ENCODE measurements around the gene C10orf95.

C10orf95 gene

GRCh38 chr10:102413053-102413705 lies 38.2 kb downstream of the C10orf95 start:
- in situ Hi-C loops (cut with HindIII; ENCODE audit: low pct_ligation_motif_present, low sequenced_read_pairs): no loop called here
- Histone ChIP-seq H3K27ac (no peak overlapping the region), H3K27me3 (replicated peaks) (peaks cover 26% of the 10 kb centered on the region), H3K4me3 (ENCODE audit: low read depth, low read length) (no peak overlapping the region), H3K36me3 (replicated peaks) (no peaks in the 10 kb centered on the region)
- no peak for TF ChIP-seq CTCF (IDR thresholded peaks at IDR 0.05; ENCODE audit: low read depth, low read length, missing control alignments)
- DNase-seq: no peak

GRCh38 chr10:102412293-102412692 lies 39.0 kb downstream of the C10orf95 start:
- no peak for DNase-seq
- in situ Hi-C loops (cut with HindIII; ENCODE audit: low pct_ligation_motif_present, low sequenced_read_pairs): no loop called here
- Histone ChIP-seq H3K36me3 (replicated peaks) (no peaks in the 10 kb centered on the region), H3K27ac (no peak overlapping the region), H3K27me3 (replicated peaks) (peaks cover 26% of the 10 kb centered on the region), H3K4me3 (ENCODE audit: low read depth, low read length) (no peak overlapping the region)
- no peak for TF ChIP-seq CTCF (IDR thresholded peaks at IDR 0.05; ENCODE audit: low read depth, low read length, missing control alignments)

- no peak for DNase-seq
- in situ Hi-C loops (cut with HindIII; ENCODE audit: low pct_ligation_motif_present, low sequenced_read_pairs): no loop called here
- Histone ChIP-seq H3K27ac (no peak overlapping the region), H3K27me3 (replicated peaks) (peaks cover 26% of the 10 kb centered on the region), H3K4me3 (ENCODE audit: low read depth, low read length) (no peak overlapping the region), H3K36me3 (replicated peaks) (no peaks in the 10 kb centered on the region)
- no peak for TF ChIP-seq CTCF (IDR thresholded peaks at IDR 0.05; ENCODE audit: low read depth, low read length, missing control alignments)
Observed at GRCh38 chr10:102411341-102412255, 39.7 kb downstream of the C10orf95 start.

GRCh38 chr10:102410429-102411073 lies 40.8 kb downstream of the C10orf95 start:
- no peak for DNase-seq
- in situ Hi-C loops (cut with HindIII; ENCODE audit: low pct_ligation_motif_present, low sequenced_read_pairs): no loop called here
- Histone ChIP-seq H3K36me3 (replicated peaks) (no peaks in the 10 kb centered on the region), H3K4me3 (ENCODE audit: low read depth, low read length) (peak overlapping the region; percentile 49), H3K27me3 (replicated peaks) (peaks cover 26% of the 10 kb centered on the region), H3K27ac (no peak overlapping the region)
- TF ChIP-seq CTCF (IDR thresholded peaks at IDR 0.05; ENCODE audit: low read depth, low read length, missing control alignments): no peak

- peak overlapping the region; percentile 49 for H3K4me3 ChIP-seq (ENCODE audit: low read depth, low read length)
- in situ Hi-C loops (cut with HindIII; ENCODE audit: low pct_ligation_motif_present, low sequenced_read_pairs): no loop called here
- H3K27ac ChIP-seq: no peak overlapping the region
- H3K36me3 ChIP-seq (replicated peaks): no peaks in the 10 kb centered on the region
- H3K27me3 ChIP-seq (replicated peaks): peaks cover 26% of the 10 kb centered on the region
- TF ChIP-seq CTCF (IDR thresholded peaks at IDR 0.05; ENCODE audit: low read depth, low read length, missing control alignments): no peak
- no peak for DNase-seq
Observed at GRCh38 chr10:102409604-102410428, 41.5 kb downstream of the C10orf95 start.
